Chondrocyte (in vitro differentiated cells): ENCODE measurements around the gene SOX1. TPM values are rescaled to one million over a fixed set of nuclear protein-coding genes. Genes with fewer than 3 reads are reported as not detected.

Experiments used
- DNase-seq: peaks from one replicate; pipeline ENCODE4 v3.0.0; 2021; ENCODE audit warnings: mixed read lengths, low spot score
- H3K27ac Mint-ChIP-seq: one replicate; pipeline ENCODE4 v1.8.0; 2021; ENCODE audit warnings: mild to moderate bottlenecking, moderate library complexity, mixed read lengths; ENCODE audit not compliant: unreplicated experiment
- H3K27me3 Mint-ChIP-seq: 2 replicates; pipeline ENCODE4 v1.8.0; 2021; ENCODE audit warnings: low read depth, mixed read lengths
- H3K36me3 Mint-ChIP-seq: 2 replicates; pipeline ENCODE4 v1.8.0; 2021; ENCODE audit warnings: low read depth, mixed read lengths
- H3K4me1 Mint-ChIP-seq: 2 replicates; pipeline ENCODE4 v1.8.0; 2021; ENCODE audit warnings: low read depth, mild to moderate bottlenecking, mixed read lengths
- H3K4me3 Mint-ChIP-seq: one replicate; pipeline ENCODE4 v1.8.0; 2021; ENCODE audit warnings: mild to moderate bottlenecking, moderate library complexity, mixed read lengths; ENCODE audit not compliant: unreplicated experiment
- H3K9me3 Mint-ChIP-seq: 2 replicates; pipeline ENCODE4 v1.8.0; 2021; ENCODE audit warnings: low read depth, mixed read lengths
- CTCF ChIP-seq: fragments of 200-600 bp; sonication (generic); IDR thresholded peaks from 2 replicates; pipeline ENCODE4 v1.5.0; 2021; ENCODE audit warnings: antibody characterized with exemption, mild to moderate bottlenecking, moderate library complexity
- total RNA-seq: library from RNA; stranded (reverse); gene quantifications from 3 replicates; pipeline ENCODE4 v1.2.1, GENCODE V29; 2021

Gene SOX1
- total RNA-seq, 1 donor from 2014 or later = not detected

DNA sequence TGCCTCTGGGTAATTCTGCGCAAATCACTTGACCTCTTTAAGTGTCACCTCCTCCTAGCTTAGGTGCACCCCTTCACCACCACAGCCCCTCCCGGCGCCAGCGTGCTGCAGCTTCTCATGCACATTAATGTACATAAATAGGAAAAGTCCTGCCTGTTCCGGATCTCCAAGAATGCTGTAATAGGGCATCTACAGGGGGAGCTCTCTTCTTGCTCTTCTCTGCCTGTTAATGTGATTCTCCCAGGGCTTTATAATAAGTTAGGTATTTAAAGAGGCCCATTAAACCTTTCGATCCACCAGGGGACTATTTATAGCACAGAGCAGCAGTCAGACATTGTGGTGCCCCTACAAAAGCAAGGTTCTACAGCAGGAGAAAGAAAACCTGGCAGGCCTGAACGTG, 35.3 kb downstream of the SOX1 start:
- Mint-ChIP-seq H3K9me3 (no peaks in the 10 kb centered on the region), H3K4me1 (peaks cover 12% of the 10 kb centered on the region), H3K4me3 (no peak overlapping the region), H3K36me3 (no peaks in the 10 kb centered on the region), H3K27me3 (peaks cover 54% of the 10 kb centered on the region), H3K27ac (no peak overlapping the region)
- DNase-seq = no peak
- TF ChIP-seq CTCF = peak; percentile 13

DNA sequence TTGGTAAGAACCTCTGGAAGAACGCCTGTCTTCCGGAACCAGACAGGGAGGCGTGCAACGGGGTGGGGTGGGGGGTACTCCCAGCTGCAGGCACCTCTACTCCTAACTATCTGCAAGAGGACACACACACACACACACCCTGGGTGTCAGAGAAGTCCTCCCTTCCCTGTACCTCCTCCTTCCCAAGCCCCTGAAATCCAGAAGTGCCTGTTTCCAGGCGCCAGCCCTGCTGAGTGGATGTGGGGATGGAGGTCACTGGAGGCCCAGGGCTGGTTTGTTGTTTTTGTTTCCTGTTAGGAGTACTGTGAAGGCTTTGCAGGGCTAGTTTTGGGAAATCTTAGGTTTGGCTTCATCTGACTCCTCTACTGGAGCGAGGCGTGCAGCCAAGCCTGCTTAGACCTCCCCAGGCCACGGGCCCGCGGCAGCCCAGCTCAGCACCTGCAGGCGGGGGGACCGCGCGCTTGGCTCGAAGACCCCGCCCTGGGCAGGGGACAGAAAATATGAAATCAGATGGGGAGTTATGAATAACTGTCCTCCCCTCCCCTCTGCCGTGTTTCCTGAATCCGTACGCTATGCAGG, 36.4 kb downstream of the SOX1 start:
- Mint-ChIP-seq H3K4me3 (no peak overlapping the region), H3K27me3 (peaks cover 63% of the 10 kb centered on the region), H3K36me3 (no peaks in the 10 kb centered on the region), H3K4me1 (peaks cover 12% of the 10 kb centered on the region), H3K27ac (no peak overlapping the region), H3K9me3 (no peaks in the 10 kb centered on the region)
- no peak for TF ChIP-seq CTCF
- DNase-seq = no peak

DNA sequence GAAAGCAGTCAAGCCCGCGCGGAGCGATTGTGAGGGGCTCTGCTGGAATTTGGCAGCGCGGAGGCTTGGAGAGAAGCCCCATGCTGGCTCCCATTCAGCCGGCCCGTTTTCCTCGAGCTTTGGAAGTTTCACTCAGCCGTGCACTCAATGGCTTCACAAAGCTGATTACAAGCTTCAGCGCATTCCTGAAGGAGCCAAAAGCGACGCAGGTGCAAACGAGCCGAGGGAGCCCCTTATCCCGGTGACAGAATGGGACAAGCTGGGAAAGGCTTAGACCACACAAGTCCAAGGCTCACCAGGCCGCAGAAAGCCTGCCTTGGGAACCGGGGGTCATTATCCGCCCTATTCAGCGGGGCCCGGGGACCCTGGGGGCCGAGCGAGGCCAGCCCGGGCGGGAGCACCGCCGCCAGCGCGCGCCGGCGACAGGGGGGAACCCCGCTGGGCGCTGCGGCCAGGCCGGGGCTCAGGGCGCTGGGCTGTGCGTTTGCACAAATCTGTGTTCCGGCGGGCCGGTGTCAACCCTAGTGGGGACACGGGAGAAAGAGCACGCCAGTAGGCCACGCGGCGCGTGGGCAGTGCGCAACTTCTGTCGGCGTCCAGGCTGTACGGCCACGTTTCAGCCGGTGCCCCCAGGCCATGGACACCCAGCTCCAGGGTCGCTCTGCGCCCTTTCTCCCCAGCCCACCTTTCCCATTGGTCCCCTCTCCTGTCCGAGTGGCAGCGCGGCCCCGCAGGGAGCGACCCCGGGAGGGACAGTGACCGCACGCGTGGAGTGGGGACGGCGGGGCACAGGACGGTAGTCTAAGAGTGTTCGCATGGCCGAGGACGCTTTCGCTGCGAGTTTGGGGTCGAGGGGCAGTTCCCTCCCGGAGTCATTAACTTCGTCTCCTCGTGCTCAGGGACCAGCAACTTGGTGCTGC, 37.3 kb downstream of the SOX1 start:
- no peaks in the 10 kb centered on the region for H3K36me3 Mint-ChIP-seq
- TF ChIP-seq CTCF = no peak
- H3K4me3 Mint-ChIP-seq = peak overlapping the region; percentile 22
- H3K27me3 Mint-ChIP-seq = peaks cover 71% of the 10 kb centered on the region
- H3K9me3 Mint-ChIP-seq = no peaks in the 10 kb centered on the region
- peaks cover 12% of the 10 kb centered on the region for H3K4me1 Mint-ChIP-seq
- no peak overlapping the region for H3K27ac Mint-ChIP-seq
- DNase-seq = no peak

- DNase-seq = no peak
- no peaks in the 10 kb centered on the region for H3K9me3 Mint-ChIP-seq
- H3K27ac Mint-ChIP-seq = no peak overlapping the region
- H3K4me3 Mint-ChIP-seq = peak overlapping the region; percentile 22
- H3K27me3 Mint-ChIP-seq = peaks cover 71% of the 10 kb centered on the region
- H3K36me3 Mint-ChIP-seq = no peaks in the 10 kb centered on the region
- TF ChIP-seq CTCF = no peak
- peaks cover 12% of the 10 kb centered on the region for H3K4me1 Mint-ChIP-seq
These were observed 37.9 kb downstream of the SOX1 start for GRCh38 chr13:112104881-112105234.

DNA sequence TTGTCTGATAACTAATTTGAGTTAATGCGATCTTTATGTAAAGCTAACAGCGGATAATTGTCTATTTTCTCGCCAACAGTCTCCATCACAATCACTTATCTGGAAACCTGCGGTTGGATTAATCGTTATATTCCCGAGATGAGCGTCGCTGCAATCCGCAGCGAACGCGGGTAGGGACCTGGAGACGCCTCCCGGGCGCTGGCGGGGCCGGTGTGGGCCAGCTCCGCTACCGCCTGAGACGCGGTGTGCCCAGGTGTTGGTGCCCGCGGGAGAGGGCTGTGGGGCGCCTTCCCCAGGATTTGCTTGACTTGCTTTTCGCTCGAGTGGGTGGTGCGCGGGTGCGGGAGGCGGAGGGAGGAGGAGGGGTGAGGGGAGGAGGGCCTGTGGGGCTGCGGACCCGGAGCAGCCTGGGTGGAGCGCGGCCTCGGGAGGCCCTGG, 38.3 kb downstream of the SOX1 start:
- Mint-ChIP-seq H3K27me3 (peaks cover 73% of the 10 kb centered on the region), H3K27ac (no peak overlapping the region), H3K36me3 (no peaks in the 10 kb centered on the region), H3K9me3 (no peaks in the 10 kb centered on the region), H3K4me3 (no peak overlapping the region), H3K4me1 (peaks cover 12% of the 10 kb centered on the region)
- DNase-seq = no peak
- TF ChIP-seq CTCF = no peak
